ENCODE results near the gene TRPM7.

DNA sequence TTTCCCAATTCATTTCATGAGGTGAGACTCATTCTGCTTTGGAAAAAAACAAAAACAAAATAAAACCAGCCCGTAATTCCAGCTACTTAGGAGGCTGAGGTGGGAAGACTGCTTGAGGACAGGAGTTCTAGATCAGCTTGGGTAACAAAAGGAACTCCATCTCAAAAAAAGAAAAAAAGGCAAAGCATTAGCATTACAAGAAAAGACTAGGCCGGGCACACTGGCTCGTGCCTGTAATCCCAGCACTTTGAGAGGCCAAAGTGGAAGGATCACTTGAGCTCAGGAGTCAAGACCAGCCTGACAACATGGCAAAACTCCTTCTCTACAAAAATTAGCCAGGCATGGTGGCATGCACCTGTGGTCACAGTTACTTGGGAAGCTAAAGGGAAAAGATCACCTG is 33.9 kb downstream of the TRPM7 start:
- TF ChIP-seq TAF1 (IDR thresholded peaks at IDR 0.05; ENCODE audit: low read depth) (no peak), EP300 (IDR thresholded peaks at IDR 0.05; ENCODE audit: borderline replicate concordance) (no peak), CREB1 (IDR thresholded peaks at IDR 0.05; ENCODE audit: low read depth) (no peak), ZBTB7A (IDR thresholded peaks at IDR 0.05; ENCODE audit: low read depth) (no peak), RAD21 (IDR thresholded peaks at IDR 0.05; ENCODE audit: low read depth) (no peak), TEAD4 (IDR thresholded peaks at IDR 0.05) (no peak), FOXM1 (IDR thresholded peaks at IDR 0.05; ENCODE audit: borderline replicate concordance, low read depth) (no peak), CEBPB (IDR thresholded peaks at IDR 0.05) (no peak), EGR1 (IDR thresholded peaks at IDR 0.05) (no peak)
- TF ChIP-seq, protein P1, sequence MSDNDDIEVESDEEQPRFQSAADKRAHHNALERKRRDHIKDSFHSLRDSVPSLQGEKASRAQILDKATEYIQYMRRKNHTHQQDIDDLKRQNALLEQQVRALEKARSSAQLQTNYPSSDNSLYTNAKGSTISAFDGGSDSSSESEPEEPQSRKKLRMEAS (IDR thresholded peaks at IDR 0.05) = no peak
- TF ChIP-seq, protein P2, sequence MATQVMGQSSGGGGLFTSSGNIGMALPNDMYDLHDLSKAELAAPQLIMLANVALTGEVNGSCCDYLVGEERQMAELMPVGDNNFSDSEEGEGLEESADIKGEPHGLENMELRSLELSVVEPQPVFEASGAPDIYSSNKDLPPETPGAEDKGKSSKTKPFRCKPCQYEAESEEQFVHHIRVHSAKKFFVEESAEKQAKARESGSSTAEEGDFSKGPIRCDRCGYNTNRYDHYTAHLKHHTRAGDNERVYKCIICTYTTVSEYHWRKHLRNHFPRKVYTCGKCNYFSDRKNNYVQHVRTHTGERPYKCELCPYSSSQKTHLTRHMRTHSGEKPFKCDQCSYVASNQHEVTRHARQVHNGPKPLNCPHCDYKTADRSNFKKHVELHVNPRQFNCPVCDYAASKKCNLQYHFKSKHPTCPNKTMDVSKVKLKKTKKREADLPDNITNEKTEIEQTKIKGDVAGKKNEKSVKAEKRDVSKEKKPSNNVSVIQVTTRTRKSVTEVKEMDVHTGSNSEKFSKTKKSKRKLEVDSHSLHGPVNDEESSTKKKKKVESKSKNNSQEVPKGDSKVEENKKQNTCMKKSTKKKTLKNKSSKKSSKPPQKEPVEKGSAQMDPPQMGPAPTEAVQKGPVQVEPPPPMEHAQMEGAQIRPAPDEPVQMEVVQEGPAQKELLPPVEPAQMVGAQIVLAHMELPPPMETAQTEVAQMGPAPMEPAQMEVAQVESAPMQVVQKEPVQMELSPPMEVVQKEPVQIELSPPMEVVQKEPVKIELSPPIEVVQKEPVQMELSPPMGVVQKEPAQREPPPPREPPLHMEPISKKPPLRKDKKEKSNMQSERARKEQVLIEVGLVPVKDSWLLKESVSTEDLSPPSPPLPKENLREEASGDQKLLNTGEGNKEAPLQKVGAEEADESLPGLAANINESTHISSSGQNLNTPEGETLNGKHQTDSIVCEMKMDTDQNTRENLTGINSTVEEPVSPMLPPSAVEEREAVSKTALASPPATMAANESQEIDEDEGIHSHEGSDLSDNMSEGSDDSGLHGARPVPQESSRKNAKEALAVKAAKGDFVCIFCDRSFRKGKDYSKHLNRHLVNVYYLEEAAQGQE (IDR thresholded peaks at IDR 0.05; ENCODE audit: low read depth) = no peak
